ENCODE data around the gene ERVFRD-1.

Gene ERVFRD-1

GRCh38 chr6:11056871-11057270 lies 54.7 kb downstream of the ERVFRD-1 start:
- no peak for TF ChIP-seq TCF4 (CRISPR knock-in tag; IDR thresholded peaks at IDR 0.05; ENCODE audit: borderline replicate concordance)
- no peak for TF ChIP-seq ZFP30 (CRISPR knock-in tag; IDR thresholded peaks at IDR 0.05)
- no peak for TF ChIP-seq PPARA (CRISPR knock-in tag; IDR thresholded peaks at IDR 0.05; ENCODE audit: borderline replicate concordance)
- no peak for TF ChIP-seq SNAI2 (CRISPR knock-in tag; IDR thresholded peaks at IDR 0.05)
- TF ChIP-seq POU6F1 (CRISPR knock-in tag; IDR thresholded peaks at IDR 0.05; ENCODE audit: borderline replicate concordance, low read depth) = no peak
- no peak for TF ChIP-seq ZNF565 (CRISPR knock-in tag; conservative IDR thresholded peaks at IDR 0.05; ENCODE audit: low read depth)
- TF ChIP-seq PATZ1 (CRISPR knock-in tag; IDR thresholded peaks at IDR 0.05; ENCODE audit: borderline replicate concordance) = no peak
- no peak for TF ChIP-seq ESRRG (CRISPR knock-in tag; IDR thresholded peaks at IDR 0.05)
- no peak for TF ChIP-seq ZFP3 (CRISPR knock-in tag; IDR thresholded peaks at IDR 0.05)

GRCh38 chr6:11055127-11055627 lies 56.3 kb downstream of the ERVFRD-1 start:
- TF ChIP-seq CSRNP3 (CRISPR knock-in tag; IDR thresholded peaks at IDR 0.05) (no peak), OSR1 (CRISPR knock-in tag; IDR thresholded peaks at IDR 0.05) (no peak), ZNF565 (CRISPR knock-in tag; conservative IDR thresholded peaks at IDR 0.05; ENCODE audit: low read depth) (no peak), ZNF8 (CRISPR knock-in tag; IDR thresholded peaks at IDR 0.05) (no peak), ARNTL (CRISPR knock-in tag; IDR thresholded peaks at IDR 0.05; ENCODE audit: borderline replicate concordance, low read depth) (no peak), BACH2 (CRISPR knock-in tag; IDR thresholded peaks at IDR 0.05; ENCODE audit: borderline replicate concordance) (no peak), ZNF70 (CRISPR knock-in tag; IDR thresholded peaks at IDR 0.05) (no peak), ESRRG (CRISPR knock-in tag; IDR thresholded peaks at IDR 0.05) (no peak), CSDC2 (CRISPR knock-in tag; IDR thresholded peaks at IDR 0.05) (no peak), ZFP30 (CRISPR knock-in tag; IDR thresholded peaks at IDR 0.05) (no peak), ZC3H10 (CRISPR knock-in tag; IDR thresholded peaks at IDR 0.05) (no peak), RARB (CRISPR knock-in tag; IDR thresholded peaks at IDR 0.05) (no peak), GLIS3 (CRISPR knock-in tag; IDR thresholded peaks at IDR 0.05) (no peak), SNAI2 (CRISPR knock-in tag; IDR thresholded peaks at IDR 0.05) (no peak), PPARA (CRISPR knock-in tag; IDR thresholded peaks at IDR 0.05; ENCODE audit: borderline replicate concordance) (no peak), TOX (CRISPR knock-in tag; IDR thresholded peaks at IDR 0.05; ENCODE audit: borderline replicate concordance) (no peak)
- no peak for ATAC-seq

More at GRCh38 chr6:11056871-11057270, 54.7 kb downstream of the ERVFRD-1 start:
- ATAC-seq = no peak

GRCh38 chr6:11054722-11055121 lies 56.8 kb downstream of the ERVFRD-1 start:
- ATAC-seq = no peak
- TF ChIP-seq ESRRG (CRISPR knock-in tag; IDR thresholded peaks at IDR 0.05) = no peak

GRCh38 chr6:11053307-11053706 lies 58.2 kb downstream of the ERVFRD-1 start:
- no peak for ATAC-seq
- TF ChIP-seq CREB5 (CRISPR knock-in tag; IDR thresholded peaks at IDR 0.05; ENCODE audit: low read depth) (no peak), OSR1 (CRISPR knock-in tag; IDR thresholded peaks at IDR 0.05) (no peak), PPARA (CRISPR knock-in tag; IDR thresholded peaks at IDR 0.05; ENCODE audit: borderline replicate concordance) (no peak), BACH2 (CRISPR knock-in tag; IDR thresholded peaks at IDR 0.05; ENCODE audit: borderline replicate concordance) (no peak)

Measured in SK-N-SH treated with all-trans-retinoic acid at 6 μM for 48 hours (cell line).